GM21360 (cell line): ENCODE data around the gene ZG16.
"Not testable (repeated sequence)": the region's sequence is repeated elsewhere in the genome, so short reads cannot be mapped to it uniquely, and the experiment has no call there.

Source experiments
- ATAC-seq: cut with Tn5 transposase; IDR thresholded peaks from one replicate; pipeline ENCODE4 v1.9.1; 2021; ENCODE audit warnings: mild to moderate bottlenecking, moderate library complexity; ENCODE audit not compliant: unreplicated experiment

The ZG16 gene

DNA sequence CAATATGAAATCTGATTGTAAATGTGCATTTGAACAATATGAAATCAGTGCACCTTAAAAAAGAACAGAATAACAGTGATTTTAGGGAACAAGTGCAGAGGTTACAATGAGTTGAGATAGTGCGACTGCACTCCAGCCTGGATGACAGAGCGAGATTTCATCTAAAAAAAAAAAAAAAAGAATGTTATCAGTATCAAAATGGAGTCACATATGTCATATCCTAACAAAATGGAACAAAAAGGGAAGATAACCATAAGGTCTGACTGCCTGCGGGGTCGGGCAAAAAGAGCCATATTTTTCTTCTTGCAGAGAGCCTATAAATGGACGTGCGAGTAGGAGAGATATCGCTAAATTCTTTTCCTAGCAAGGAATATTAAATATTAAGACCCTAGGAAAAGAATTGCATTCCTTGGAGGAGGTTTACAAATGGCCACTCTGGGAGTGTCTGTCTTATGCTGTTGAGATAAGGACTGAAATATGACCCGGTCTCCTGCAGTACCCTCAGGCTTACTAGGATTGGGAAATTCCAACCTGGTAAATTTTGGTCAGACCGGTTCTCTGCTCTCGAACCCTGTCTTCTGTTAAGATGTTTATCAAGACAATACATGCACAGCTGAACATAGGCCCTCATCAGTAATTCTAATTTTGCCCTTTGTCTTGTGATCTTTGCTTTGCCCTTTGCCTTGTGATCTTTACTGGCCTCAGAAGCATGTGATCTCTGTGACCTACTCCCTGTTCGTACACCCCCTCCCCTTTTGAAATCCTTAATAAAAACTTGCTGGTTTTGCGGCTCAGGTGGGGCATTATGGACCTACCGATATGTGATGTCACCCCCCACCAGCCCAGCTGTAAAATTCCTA is 5.3 kb downstream of the ZG16 start:
- not testable (repeated sequence) for ATAC-seq

DNA sequence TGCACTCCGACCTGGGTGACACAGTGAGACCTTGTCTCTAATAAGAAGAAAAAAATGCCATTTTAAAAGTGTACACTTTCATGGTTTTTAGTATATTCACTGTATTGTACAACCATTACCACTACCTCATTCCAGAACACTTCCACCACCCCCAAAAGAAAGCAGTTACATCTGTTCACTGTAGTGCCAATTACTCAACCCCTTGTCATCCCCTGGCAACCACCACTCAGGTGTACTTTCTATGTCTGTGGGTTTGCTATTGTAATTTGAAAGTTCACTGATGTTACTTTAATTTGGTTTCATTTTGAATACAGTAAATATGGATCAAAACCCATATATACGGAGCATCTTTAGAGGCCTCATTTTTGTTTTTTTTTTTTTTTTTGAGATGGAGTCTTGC is 6.1 kb downstream of the ZG16 start:
- ATAC-seq, result no peak

DNA sequence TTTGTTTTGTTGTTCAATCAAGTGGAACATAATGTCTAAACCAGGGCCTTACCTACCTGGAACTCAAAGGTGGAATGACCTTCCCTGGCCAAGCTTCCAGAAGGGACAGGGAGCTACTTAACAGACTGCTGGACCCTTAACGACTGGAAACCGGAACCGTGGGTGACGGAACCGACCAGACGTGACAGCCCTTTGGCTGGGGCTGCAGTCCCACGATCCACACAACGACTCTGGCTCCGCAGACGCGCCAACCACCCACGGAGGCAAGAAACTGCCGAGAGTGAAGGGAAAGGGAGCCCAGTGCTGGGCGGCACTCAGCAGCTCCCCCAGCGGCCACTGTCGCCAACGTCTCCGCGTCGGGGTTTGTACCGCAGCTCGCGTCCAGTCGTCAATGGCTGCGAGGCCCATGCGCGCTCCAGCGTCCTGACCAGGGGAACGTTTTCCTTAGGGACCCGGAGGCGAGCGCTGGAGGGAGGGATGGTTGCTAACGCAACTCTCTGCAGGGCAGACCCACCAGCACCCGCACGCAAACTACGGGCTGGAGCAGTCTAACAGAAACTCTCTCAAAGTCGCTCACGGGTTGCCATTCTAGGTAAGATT is 6.9 kb downstream of the ZG16 start:
- ATAC-seq, result no peak

DNA sequence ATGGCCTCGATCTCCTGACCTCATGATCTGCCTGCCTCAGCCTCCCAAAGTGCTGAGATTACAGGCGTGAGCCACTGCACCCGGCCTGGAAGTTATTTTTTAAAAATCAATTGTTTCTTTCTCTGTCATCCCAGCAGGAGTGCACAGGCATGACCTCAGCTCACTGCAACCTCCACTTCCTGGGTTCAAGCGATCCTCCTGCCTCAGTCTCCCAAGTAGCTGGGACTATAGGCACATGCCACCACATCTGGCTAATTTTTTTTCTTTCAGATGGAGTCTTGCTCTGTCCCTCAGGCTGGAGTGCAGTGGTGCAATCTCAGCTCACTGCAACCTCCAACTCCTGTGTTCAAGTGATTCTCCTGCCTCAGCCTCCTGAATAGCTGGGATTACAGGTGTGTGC is 9.1 kb downstream of the ZG16 start:
- not testable (repeated sequence) for ATAC-seq

- ATAC-seq, result no peak
These were observed 11.7 kb downstream of the ZG16 start for GRCh38 chr16:29789775-29790182.

DNA sequence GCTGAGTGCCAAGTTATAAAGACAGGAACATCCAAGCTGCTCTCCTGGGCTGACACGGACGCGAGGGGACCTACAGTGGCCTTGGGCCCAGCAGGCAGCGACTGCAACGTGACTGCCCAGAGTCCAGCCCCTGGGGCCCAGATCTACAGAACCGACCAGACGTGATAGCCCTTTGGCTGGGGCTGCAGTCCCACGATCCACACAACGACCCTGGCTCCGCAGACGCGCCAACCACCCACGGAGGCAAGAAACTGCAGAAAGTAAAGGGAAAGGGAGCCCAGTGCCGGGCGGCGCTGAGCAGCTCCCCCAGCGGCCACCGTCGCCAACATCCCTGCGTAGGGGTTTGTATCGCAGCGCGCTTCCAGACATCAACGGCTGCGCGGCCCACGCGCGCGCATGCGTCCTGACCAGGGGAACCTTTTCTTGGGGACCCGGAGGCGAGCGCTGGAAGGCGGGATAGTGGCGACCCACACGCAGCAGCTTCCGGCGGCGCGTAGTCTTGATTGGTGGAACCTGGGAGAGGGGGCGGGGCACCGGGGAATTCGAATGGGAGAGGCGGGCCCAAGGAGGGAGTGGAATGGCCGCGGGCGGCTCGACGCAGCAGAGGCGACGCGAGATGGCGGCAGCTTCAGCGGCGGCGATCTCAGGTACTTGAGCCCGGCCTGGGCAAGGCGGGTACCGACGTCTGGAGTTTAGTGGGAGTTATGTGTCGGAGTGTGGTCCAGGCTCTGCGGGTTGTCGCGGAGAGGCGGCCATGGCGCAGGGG is 12.3 kb downstream of the ZG16 start, which contains the start of gene KIF22:
KIF22 (plus strand) TSS at position 569 of the 766 bp plus-strand sequence; CDS start at position 578, 9 bp downstream.
- ATAC-seq, result peak; percentile 93

GRCh38 chr16:29790949-29791844 is 13.1 kb downstream of the ZG16 start:
- ATAC-seq, result peak; percentile 3

DNA sequence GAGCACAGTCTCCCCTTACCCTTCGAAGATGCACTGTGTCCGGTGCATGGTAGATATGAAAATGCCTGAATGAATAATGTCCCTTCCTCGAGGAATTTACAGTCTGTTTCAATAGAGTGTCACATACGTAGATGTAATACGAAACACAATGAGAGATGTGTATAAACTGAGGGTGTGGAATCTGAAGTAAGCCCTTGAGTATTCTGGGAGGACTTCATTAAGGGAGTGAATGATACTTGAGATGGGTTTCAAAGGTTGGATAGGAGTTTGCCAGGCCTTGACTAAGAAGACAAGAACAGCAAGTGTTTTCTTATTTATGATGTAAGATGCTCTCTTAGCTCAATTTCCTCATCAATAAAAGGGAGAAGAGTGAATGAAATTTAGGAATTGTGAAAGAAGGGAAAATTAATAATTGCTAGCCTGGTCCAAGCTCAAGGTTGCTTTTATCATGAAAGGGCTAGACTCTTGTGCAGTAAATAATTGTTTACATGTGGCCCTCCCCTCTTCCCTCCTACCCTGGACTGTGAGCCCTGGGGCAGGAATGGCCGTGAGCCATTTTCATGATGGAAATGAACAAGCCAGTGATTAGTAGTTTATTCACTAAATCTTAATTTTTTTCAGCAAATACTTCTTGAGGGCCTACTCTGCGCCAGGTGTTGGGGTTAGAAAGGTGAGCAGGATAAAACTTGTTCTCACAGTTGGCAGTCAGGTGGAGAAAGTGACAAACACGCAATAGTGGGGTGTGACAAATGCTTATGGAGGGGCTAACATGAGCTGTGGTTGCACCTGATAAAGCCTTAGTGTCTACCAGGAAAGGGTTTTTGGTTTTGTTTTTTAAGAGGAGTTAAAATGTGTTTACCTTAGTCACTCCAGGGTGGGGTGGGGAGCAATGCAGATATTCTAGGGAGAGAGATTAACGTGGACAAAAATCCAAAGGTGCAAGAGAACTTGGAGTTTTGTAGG is 14.1 kb downstream of the ZG16 start:
- ATAC-seq, result no peak

GRCh38 chr16:29793153-29793552 is 15.1 kb downstream of the ZG16 start:
- not testable (repeated sequence) for ATAC-seq

GRCh38 chr16:29794231-29794710 is 16.2 kb downstream of the ZG16 start:
- ATAC-seq, result no peak

- ATAC-seq, result no peak
These were observed 24.4 kb downstream of the ZG16 start for GRCh38 chr16:29802416-29802935.

DNA sequence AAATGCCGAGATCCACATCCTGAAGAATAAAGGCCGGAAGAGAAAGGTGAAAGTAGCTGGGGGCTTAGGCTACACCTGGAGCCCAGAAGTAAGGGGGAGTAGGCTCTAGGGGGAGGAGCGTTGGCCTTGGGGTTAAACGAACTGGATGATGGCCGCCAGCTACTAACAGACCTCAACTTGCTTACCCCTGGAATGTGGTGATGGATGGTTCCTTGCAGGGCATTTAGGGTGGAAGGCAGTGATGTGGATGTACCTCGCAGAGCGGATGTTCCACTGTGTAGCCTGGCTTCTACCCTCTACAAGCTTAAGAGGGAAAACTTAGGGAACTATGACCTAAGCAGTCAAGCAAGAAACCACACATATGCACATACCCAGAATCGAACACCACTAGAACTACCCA is 26.0 kb downstream of the ZG16 start:
- no peak for ATAC-seq

- ATAC-seq, result no peak
These were observed 26.6 kb downstream of the ZG16 start for GRCh38 chr16:29804455-29805231.

DNA sequence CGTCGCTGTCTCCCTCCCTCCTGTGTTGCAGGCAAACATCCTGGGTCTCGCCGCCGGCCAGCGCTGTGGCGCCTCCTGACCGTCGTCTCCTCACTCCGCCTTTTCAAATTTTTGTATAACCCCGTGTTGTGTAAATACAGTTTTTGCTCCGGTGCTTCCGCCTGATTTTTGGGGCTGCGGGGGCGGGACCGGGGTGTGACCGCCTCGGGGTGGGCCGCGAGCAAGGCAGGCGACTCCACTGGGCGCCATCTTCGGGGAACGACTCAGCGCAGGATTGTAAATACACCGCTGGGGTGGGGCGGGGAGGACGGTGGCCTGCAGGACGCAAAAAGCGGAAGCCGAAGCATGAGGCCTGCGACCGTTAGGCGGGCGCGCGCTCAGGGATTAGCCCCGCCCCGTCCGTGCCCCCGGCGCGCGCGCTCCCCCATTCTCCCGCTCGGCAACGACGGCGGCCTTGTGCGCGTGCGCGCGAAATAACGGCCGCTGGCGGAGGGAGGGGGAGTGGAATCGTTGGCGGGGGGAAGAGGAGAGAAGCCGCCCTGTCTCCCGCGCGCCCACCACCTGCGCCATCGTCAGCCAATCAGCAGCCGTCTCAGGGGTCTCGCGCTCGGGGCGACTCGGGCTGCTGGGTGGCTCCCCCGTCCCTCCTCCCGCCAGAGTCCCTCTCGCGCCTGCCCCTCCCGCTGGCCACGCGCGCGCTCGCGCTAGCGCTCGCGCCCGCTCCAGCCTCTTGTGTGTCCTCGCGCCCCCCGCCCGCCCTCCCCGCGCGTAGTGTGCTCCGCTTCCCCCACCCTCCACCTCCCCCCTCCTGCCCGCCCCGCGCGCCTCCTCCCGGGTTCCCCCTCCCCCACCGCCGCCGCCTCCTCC is 27.4 kb downstream of the ZG16 start:
- peak; percentile 48 for ATAC-seq

GRCh38 chr16:29806099-29806579 is 28.1 kb downstream of the ZG16 start, which contains the start of gene MAZ:
Gene MAZ, plus strand, starts transcription at chr16:29806529. Its CDS starts 173 bp downstream, at chr16:29806702.
- ATAC-seq, result no peak

DNA sequence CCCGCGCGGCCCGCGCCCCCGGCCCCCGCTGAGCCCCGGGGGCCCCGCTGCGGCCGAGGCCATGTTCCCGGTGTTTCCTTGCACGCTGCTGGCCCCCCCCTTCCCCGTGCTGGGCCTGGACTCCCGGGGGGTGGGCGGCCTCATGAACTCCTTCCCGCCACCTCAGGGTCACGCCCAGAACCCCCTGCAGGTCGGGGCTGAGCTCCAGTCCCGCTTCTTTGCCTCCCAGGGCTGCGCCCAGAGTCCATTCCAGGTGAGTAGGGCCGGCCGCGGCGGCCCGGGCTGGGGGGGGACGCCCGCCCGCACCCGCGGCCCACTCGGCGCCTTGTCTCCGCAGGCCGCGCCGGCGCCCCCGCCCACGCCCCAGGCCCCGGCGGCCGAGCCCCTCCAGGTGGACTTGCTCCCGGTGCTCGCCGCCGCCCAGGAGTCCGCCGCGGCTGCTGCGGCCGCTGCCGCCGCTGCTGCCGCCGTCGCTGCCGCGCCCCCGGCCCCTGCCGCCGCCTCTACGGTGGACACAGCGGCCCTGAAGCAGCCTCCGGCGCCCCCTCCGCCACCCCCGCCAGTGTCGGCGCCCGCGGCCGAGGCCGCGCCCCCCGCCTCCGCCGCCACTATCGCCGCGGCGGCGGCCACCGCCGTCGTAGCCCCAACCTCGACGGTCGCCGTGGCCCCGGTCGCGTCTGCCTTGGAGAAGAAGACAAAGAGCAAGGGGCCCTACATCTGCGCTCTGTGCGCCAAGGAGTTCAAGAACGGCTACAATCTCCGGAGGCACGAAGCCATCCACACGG is 28.8 kb downstream of the ZG16 start:
- no peak for ATAC-seq
